Kidney (tissue), 14 donors: ENCODE measurements around the gene MOK. TPM values are rescaled to one million over a fixed set of nuclear protein-coding genes. Genes with fewer than 3 reads are reported as not detected.

ENCODE experiments used
- DNase-seq, 5 donors: peaks; one replicate each; pipeline ENCODE4 v3.0.0-alpha.2; 2013 to 2020
- FAIRE-seq: peaks from 2 replicates; lab custom pipeline; 2012; peaks lifted over from hg19 to GRCh38; lab: Jason Lieb, UNC
- H3K27ac ChIP-seq, 2 donors: one replicate each; pipeline ENCODE4 v1.7.0; 2013; ENCODE audit warnings: low read depth in 2 of 2, low read length in 2 of 2, inconsistent platforms in 1 of 2
- H3K27me3 ChIP-seq: one replicate; pipeline ENCODE4 v1.7.1; 2013; ENCODE audit warnings: low read length, inconsistent platforms; ENCODE audit not compliant: control insufficient read depth, insufficient read depth
- H3K36me3 ChIP-seq, 3 donors: one replicate each; pipeline versions ENCODE4 v1.7.0 to v1.7.1; 2013; ENCODE audit warnings: low read length in 3 of 3, control low read depth in 1 of 3, inconsistent platforms in 1 of 3; ENCODE audit not compliant: insufficient read depth in 3 of 3, control insufficient read depth in 2 of 3
- H3K4me1 ChIP-seq, 3 donors: one replicate each; pipeline versions ENCODE4 v1.7.0 to v1.7.1; 2013; ENCODE audit warnings: low read length in 3 of 3, inconsistent platforms in 1 of 3, low read depth in 1 of 3; ENCODE audit not compliant: control insufficient read depth in 2 of 3, insufficient read depth in 2 of 3
- H3K4me3 ChIP-seq, 3 donors: one replicate each; pipeline versions ENCODE4 v1.7.0 to v1.8.1; 2013; ENCODE audit warnings: low read length in 3 of 3, control low read depth in 1 of 3, inconsistent platforms in 1 of 3
- H3K9ac ChIP-seq, 3 donors: one replicate each; pipeline versions ENCODE4 v1.7.0 to v1.7.1; 2013; ENCODE audit warnings: low read length in 3 of 3, control low read depth in 1 of 3, inconsistent platforms in 1 of 3
- H3K9me3 ChIP-seq, 3 donors: one replicate each; pipeline versions ENCODE4 v1.7.0 to v1.7.1; 2013; ENCODE audit warnings: low read length in 3 of 3, control low read depth in 1 of 3, inconsistent platforms in 1 of 3; ENCODE audit not compliant: control insufficient read depth in 2 of 3, insufficient read depth in 1 of 3
- CTCF ChIP-seq: IDR thresholded peaks from 3 replicates; pipeline ENCODE4 v1.5.1; 2012; ENCODE audit warnings: mild to moderate bottlenecking, moderate library complexity, borderline replicate concordance; ENCODE audit not compliant: insufficient read depth; ENCODE audit errors: extremely low read depth
- intact Hi-C: fragments of 100-400 bp; cut with DNase I; formaldehyde crosslinking; loops from one replicate; pipeline ENCODE4 v1.11.1; 2022
- polyA plus RNA-seq: library from polyadenylated mRNA; stranded (reverse); fragments of 350-450 nt; fragmentation: Illumina TruSeq; extraction: RNeasy Lipid Tissue Mini Kit (QIAGEN cat#74804); gene quantifications from one replicate; pipeline ENCODE4 v1.2.3, GENCODE V29; 2014; ENCODE audit warnings: low read depth, low replicate concordance; ENCODE audit not compliant: insufficient read depth
- total RNA-seq: library from RNA; stranded (reverse); fragmentation: NEBNext Ultra II Directional; extraction: Animal tissue kit (Norgen Biotek cat#: 25700); gene quantifications from one replicate; pipeline ENCODE4 v1.2.1, GENCODE V29; 2021
- donor health status: control.
- donor health status: control.
- donor health status: control.
- donor health status: control.
- donor health status: control.
- donor health status: DM: yes; HTN: yes; CAD: no.
- donor health status: Normal renal cell carcinoma (clear cell type).

MOK gene
- total and polyA plus RNA-seq, 2 donors from 2014 or later: 20.4 to 32.7 TPM

GRCh38 chr14:102189874-102190273, 115.1 kb downstream of the MOK start:
- FAIRE-seq (no peak), DNase-seq (no peak)
- no peak overlapping the region for H3K9ac ChIP-seq
- H3K4me3 ChIP-seq: no peak overlapping the region
- no peak for TF ChIP-seq CTCF
- no peaks in the 10 kb centered on the region for H3K9me3 ChIP-seq
- H3K36me3 ChIP-seq: no peaks in the 10 kb centered on the region
- no peaks in the 10 kb centered on the region for H3K27me3 ChIP-seq
- intact Hi-C loops: no loop called here
- H3K27ac ChIP-seq: no peak overlapping the region
- peaks cover 0 to 14% (median 8%) of the 10 kb centered on the region in 3 donors for H3K4me1 ChIP-seq

GRCh38 chr14:102188187-102188586, 116.8 kb downstream of the MOK start:
- no peak overlapping the region for H3K9ac ChIP-seq
- H3K36me3 ChIP-seq: no peaks in the 10 kb centered on the region
- H3K27me3 ChIP-seq: no peaks in the 10 kb centered on the region
- H3K4me3 ChIP-seq: no peak overlapping the region
- peaks cover 1 to 16% (median 8%) of the 10 kb centered on the region in 3 donors for H3K4me1 ChIP-seq
- H3K27ac ChIP-seq: no peak overlapping the region
- H3K9me3 ChIP-seq: no peaks in the 10 kb centered on the region
- DNase-seq (peak in 1 of 5 donors; percentile 18), FAIRE-seq (no peak)
- intact Hi-C loops: no loop called here
- TF ChIP-seq CTCF: no peak

GRCh38 chr14:102187568-102188001, 117.4 kb downstream of the MOK start:
- H3K4me1 ChIP-seq: peaks cover 4 to 19% (median 8%) of the 10 kb centered on the region in 3 donors
- no peak overlapping the region for H3K4me3 ChIP-seq
- no peak for FAIRE-seq
- intact Hi-C loops: no loop called here
- peak overlapping the region in 1 of 2 donors; percentile 25 for H3K27ac ChIP-seq
- H3K36me3 ChIP-seq: no peaks in the 10 kb centered on the region
- no peak for TF ChIP-seq CTCF
- no peaks in the 10 kb centered on the region for H3K9me3 ChIP-seq
- no peaks in the 10 kb centered on the region for H3K27me3 ChIP-seq
- DNase-seq: peak in 1 of 5 donors; percentile 43
- H3K9ac ChIP-seq: no peak overlapping the region

- FAIRE-seq (no peak), DNase-seq (no peak)
- H3K4me1 ChIP-seq: peaks cover 4 to 19% (median 12%) of the 10 kb centered on the region in 3 donors
- intact Hi-C loops: no loop called here
- H3K27ac ChIP-seq: no peak overlapping the region
- H3K9ac ChIP-seq: no peak overlapping the region
- no peak overlapping the region for H3K4me3 ChIP-seq
- no peak for TF ChIP-seq CTCF
- no peaks in the 10 kb centered on the region for H3K27me3 ChIP-seq
- H3K36me3 ChIP-seq: no peaks in the 10 kb centered on the region
- H3K9me3 ChIP-seq: no peaks in the 10 kb centered on the region
Observed at GRCh38 chr14:102187044-102187443, 117.9 kb downstream of the MOK start.
